H1 (cell line): Measurements from ENCODE around the gene RTL9.

Experiments used
- CTBP2 ChIP-seq: IDR thresholded peaks from 2 replicates; pipeline ENCODE4 v1.7.0; 2011; ENCODE audit warnings: borderline replicate concordance, mild to moderate bottlenecking, moderate library complexity, mixed read lengths, low read length; ENCODE audit not compliant: insufficient read depth, insufficient read length
- CTCF ChIP-seq, 3 experiments: IDR thresholded peaks; 1 replicate in 2 of 3; 2 replicates in 1 of 3; pipeline versions ENCODE4 v1.5.1 to v1.6.1; 2011; ENCODE audit warnings: low read length in 3 of 3, mild to moderate bottlenecking in 3 of 3, inconsistent platforms in 2 of 3, low read depth in 1 of 3, moderate library complexity in 1 of 3; ENCODE audit not compliant: insufficient read depth in 1 of 3; ENCODE audit errors: control extremely low read depth in 1 of 3
- E2F6 ChIP-seq: IDR thresholded peaks from 2 replicates; pipeline ENCODE4 v1.6.1; 2012; ENCODE audit warnings: inconsistent platforms
- EZH2 ChIP-seq: fragments of 200-600 bp; sonication (generic); IDR thresholded peaks from 2 replicates; pipeline ENCODE4 v1.7.1; 2012; ENCODE audit warnings: low read depth, mild to moderate bottlenecking, moderate library complexity, low read length, inconsistent platforms; ENCODE audit not compliant: severe bottlenecking
- JUND ChIP-seq: IDR thresholded peaks from 2 replicates; pipeline ENCODE4 v1.6.1; 2011; ENCODE audit warnings: mild to moderate bottlenecking, improper control_type of control experiment, low read length
- MAFK ChIP-seq: IDR thresholded peaks from 2 replicates; pipeline ENCODE4 v1.6.1; 2012; ENCODE audit warnings: low read depth, mild to moderate bottlenecking, improper control_type of control experiment, low read length
- MAX ChIP-seq: IDR thresholded peaks from 2 replicates; pipeline ENCODE4 v1.6.1; 2012; ENCODE audit warnings: inconsistent platforms
- POLR2A ChIP-seq, 2 experiments: IDR thresholded peaks; 1 replicate in 1 of 2; 2 replicates in 1 of 2; pipeline ENCODE4 v1.6.1; 2011; ENCODE audit warnings: low read depth in 2 of 2, low read length in 2 of 2, mild to moderate bottlenecking in 2 of 2; ENCODE audit errors: control extremely low read depth in 1 of 2

- TF ChIP-seq JUND: no peak
- no peak for TF ChIP-seq MAX
- TF ChIP-seq MAFK: no peak
- TF ChIP-seq POLR2A (IDR thresholded peaks at IDR 0.05; ENCODE audit: control extremely low read depth in 1 of 2, low read depth in 2 of 2, low read length in 2 of 2): no peak
- TF ChIP-seq EZH2: no peak
- peak in 1 of 3 experiments; percentile 19; a peak in 1 of 4 replicates for TF ChIP-seq CTCF (IDR thresholded peaks at IDR 0.05; ENCODE audit: control extremely low read depth in 1 of 3, insufficient read depth in 1 of 3, low read depth in 1 of 3, low read length in 3 of 3)
- TF ChIP-seq E2F6: no peak
- TF ChIP-seq CTBP2: no peak
Observed at GRCh38 chrX:110401135-110401534, 42.5 kb downstream of the RTL9 start.
